CD4-positive, alpha-beta T cell treated with Interleukin-6 at 100 ng/mL for 8 hours (primary cell): ENCODE measurements around the gene FAM186B.

Source experiments
- DNase-seq: peaks from one replicate; pipeline ENCODE4 v3.0.0-alpha.2; 2020; ENCODE audit warnings: mixed read lengths, low spot score

Gene FAM186B

GRCh38 chr12:49567611-49568441, 37.6 kb downstream of the FAM186B start, which contains the start of gene MCRS1:
TSS of gene MCRS1 (minus strand) at chr12:49568142. CDS start at chr12:49566731, 1,411 bp downstream.
- peak; percentile 90 for DNase-seq

- DNase-seq = no peak
These were observed 38.2 kb downstream of the FAM186B start for GRCh38 chr12:49567302-49567610.

- no peak for DNase-seq
These were observed 39.1 kb downstream of the FAM186B start for GRCh38 chr12:49566361-49566760.

GRCh38 chr12:49565406-49566265, 39.8 kb downstream of the FAM186B start:
- no peak for DNase-seq

GRCh38 chr12:49564686-49565405, 40.6 kb downstream of the FAM186B start:
- DNase-seq = no peak

- DNase-seq = no peak
These were observed 41.3 kb downstream of the FAM186B start for GRCh38 chr12:49563951-49564685.

- DNase-seq = no peak
These were observed 42.6 kb downstream of the FAM186B start for GRCh38 chr12:49562831-49563230.

GRCh38 chr12:49562233-49562632, 43.2 kb downstream of the FAM186B start:
- DNase-seq = no peak

- no peak for DNase-seq
These were observed 44.7 kb downstream of the FAM186B start for GRCh38 chr12:49560695-49561094.

- no peak for DNase-seq
These were observed 46.3 kb downstream of the FAM186B start for GRCh38 chr12:49559011-49559675.

- DNase-seq = no peak
These were observed 46.9 kb downstream of the FAM186B start for GRCh38 chr12:49558526-49558925.

- no peak for DNase-seq
These were observed 47.6 kb downstream of the FAM186B start for GRCh38 chr12:49557917-49558215.

GRCh38 chr12:49557187-49557916, 48.1 kb downstream of the FAM186B start:
- no peak for DNase-seq

- DNase-seq = no peak
These were observed 48.9 kb downstream of the FAM186B start for GRCh38 chr12:49556391-49557186.

- DNase-seq = no peak
These were observed 49.6 kb downstream of the FAM186B start for GRCh38 chr12:49555631-49556390.

- no peak for DNase-seq
These were observed 51.2 kb downstream of the FAM186B start for GRCh38 chr12:49554266-49554665.

- DNase-seq = peak; percentile 53
These were observed 51.8 kb downstream of the FAM186B start for GRCh38 chr12:49553512-49554088.

GRCh38 chr12:49552899-49553298, 52.5 kb downstream of the FAM186B start:
- no peak for DNase-seq

- no peak for DNase-seq
These were observed 53.0 kb downstream of the FAM186B start for GRCh38 chr12:49552425-49552824.
